Epithelial cell of esophagus (primary cell): ENCODE measurements around the gene PEMT.

Source experiments
- DNase-seq: peaks from one replicate; pipeline ENCODE4 v3.0.0; 2010; ENCODE audit warnings: low read depth
- H3K4me3 ChIP-seq: 2 replicates; pipeline ENCODE4 v1.5.1; 2011; ENCODE audit warnings: mild to moderate bottlenecking, low read length, control low read depth
- CTCF ChIP-seq: IDR thresholded peaks from 2 replicates; pipeline ENCODE4 v1.5.1; 2011; ENCODE audit warnings: low read depth, mild to moderate bottlenecking, low read length, control low read depth, inconsistent platforms; ENCODE audit not compliant: insufficient read depth; ENCODE audit errors: missing control alignments

PEMT gene

DNA sequence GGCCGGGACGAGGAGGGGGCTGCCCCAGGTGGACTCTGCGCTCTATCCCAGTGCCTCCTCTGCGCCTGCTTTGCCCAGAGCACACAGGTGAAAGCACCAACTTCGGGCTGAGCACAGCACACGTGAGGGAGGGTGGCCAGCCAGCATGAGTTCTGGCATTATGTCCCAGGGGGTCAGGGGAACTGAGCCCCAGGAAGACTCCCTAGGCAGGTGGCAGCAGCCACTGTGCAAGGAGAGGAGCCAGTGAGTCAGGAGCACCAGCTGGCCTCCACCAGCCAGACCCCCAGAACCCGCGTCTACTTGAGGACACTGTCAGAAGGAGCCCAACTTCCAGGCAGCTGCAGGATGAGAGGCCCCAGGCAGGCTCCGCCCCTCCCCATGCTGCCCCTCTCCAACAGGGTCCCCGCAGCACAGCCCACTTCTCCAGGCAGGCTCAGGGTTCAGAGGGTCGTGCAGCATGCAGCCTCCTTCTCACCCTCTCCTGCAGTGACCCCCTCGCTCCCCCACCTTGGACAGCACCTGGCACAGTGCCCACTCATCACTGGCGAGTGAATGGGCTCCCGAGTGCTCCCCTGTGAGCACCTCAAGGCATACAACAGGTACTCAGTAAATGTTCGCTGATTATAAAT lies 51.1 kb downstream of the PEMT start:
- no peak for DNase-seq
- TF ChIP-seq CTCF: no peak
- H3K4me3 ChIP-seq: no peak overlapping the region

DNA sequence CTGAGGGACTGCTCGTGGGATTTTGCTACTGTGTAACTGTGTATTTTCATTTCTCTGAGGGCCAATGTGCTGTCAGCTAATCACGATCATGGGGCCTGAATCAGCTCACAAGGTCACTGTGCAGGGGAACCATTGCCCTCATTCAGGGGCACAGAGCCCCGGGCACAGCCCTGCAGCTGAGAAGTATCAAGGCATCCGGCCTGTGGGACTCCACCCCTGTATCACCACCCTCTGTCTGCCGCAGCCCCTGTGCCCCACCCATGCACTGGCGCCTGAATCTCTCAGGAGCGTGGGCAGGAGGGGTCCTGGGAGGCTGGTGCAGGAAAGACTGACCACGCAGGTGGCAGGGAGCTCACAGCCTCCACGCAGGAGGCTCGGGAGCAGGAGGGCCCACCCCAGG lies 51.9 kb downstream of the PEMT start:
- no peak overlapping the region for H3K4me3 ChIP-seq
- DNase-seq: no peak
- TF ChIP-seq CTCF: no peak

- H3K4me3 ChIP-seq: no peak overlapping the region
- TF ChIP-seq CTCF: no peak
- peak; percentile 10 for DNase-seq
These were observed 52.8 kb downstream of the PEMT start for GRCh38 chr17:17538417-17539391.

DNA sequence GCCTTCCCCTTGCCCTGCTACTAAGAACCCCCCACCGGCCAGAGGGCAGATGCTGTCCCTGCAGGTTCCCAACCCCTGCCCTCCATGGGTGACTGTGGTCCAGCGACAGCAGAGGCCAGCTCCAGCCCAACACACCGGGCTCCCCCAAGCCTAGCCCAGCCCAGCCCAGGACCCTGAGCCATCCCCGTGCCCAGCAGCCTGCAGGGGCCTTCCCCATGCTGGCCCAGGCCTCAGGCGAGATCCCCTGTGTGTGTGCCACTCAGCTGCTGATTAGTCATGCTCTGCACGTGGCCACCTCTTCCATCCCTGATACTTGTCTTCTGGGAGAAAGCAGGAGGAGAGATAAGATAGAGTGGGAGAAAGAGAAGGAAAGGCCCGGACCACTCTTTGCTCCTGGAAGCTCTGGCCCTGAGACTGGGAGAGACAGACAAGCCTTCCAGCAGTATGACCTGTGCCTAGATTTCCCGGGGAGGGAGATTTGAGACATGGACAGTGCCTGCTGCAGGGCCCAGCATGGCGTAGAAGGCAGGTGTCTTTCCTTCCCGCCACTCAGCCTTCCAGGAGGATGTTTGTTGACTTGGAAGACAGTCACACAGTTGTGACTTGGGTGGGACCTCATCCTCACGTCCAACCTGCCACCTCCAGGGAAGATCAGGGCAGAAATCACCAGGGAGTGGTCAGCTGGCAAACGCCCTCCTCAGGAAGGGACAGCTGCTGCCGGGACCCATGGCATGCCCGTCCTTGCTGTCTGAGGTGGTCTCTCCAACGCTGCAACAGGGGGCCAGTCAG lies 54.0 kb downstream of the PEMT start:
- DNase-seq: no peak
- H3K4me3 ChIP-seq: no peak overlapping the region
- no peak for TF ChIP-seq CTCF

GRCh38 chr17:17536702-17537101 lies 54.8 kb downstream of the PEMT start:
- TF ChIP-seq CTCF: no peak
- H3K4me3 ChIP-seq: no peak overlapping the region
- DNase-seq: no peak

GRCh38 chr17:17535957-17536356 lies 55.6 kb downstream of the PEMT start:
- no peak for TF ChIP-seq CTCF
- no peak overlapping the region for H3K4me3 ChIP-seq
- DNase-seq: peak; percentile 14
